Trophoblast cell (in vitro differentiated cells and primary cell): Measurements from ENCODE around the gene GTF3C4.

Experiments used
- DNase-seq, 2 donors: peaks; one replicate each; pipeline ENCODE4 v3.0.0-alpha.2; 2016
- H2AFZ ChIP-seq: 2 replicates; pipeline ENCODE4 v1.6.1; 2013; ENCODE audit warnings: low read length, moderate library complexity, mild to moderate bottlenecking; ENCODE audit not compliant: insufficient read depth, poor library complexity
- H2AK5ac ChIP-seq: 2 replicates; pipeline ENCODE4 v1.6.1; 2013; ENCODE audit warnings: mild to moderate bottlenecking, low read length
- H2BK120ac ChIP-seq: 2 replicates; pipeline ENCODE4 v1.6.1; 2013; ENCODE audit warnings: low read length, mild to moderate bottlenecking, moderate library complexity; ENCODE audit not compliant: insufficient read depth, poor library complexity
- H2BK12ac ChIP-seq: 2 replicates; pipeline ENCODE4 v1.6.1; 2013; ENCODE audit warnings: mild to moderate bottlenecking, low read length, moderate library complexity
- H2BK5ac ChIP-seq: 2 replicates; pipeline ENCODE4 v1.6.1; 2013; ENCODE audit warnings: low read length, low read depth, moderate library complexity, mild to moderate bottlenecking; ENCODE audit not compliant: poor library complexity
- H3K14ac ChIP-seq: 2 replicates; pipeline ENCODE4 v1.6.1; 2013; ENCODE audit warnings: mild to moderate bottlenecking, low read length
- H3K18ac ChIP-seq: 2 replicates; pipeline ENCODE4 v1.6.1; 2013; ENCODE audit warnings: mild to moderate bottlenecking, low read length
- H3K23ac ChIP-seq: 2 replicates; pipeline ENCODE4 v1.6.1; 2013; ENCODE audit warnings: low read length
- H3K27ac ChIP-seq: 2 replicates; pipeline ENCODE4 v1.5.1; 2013; ENCODE audit warnings: low read depth, mild to moderate bottlenecking, inconsistent platforms, low read length, moderate library complexity
- H3K27me3 ChIP-seq: 2 replicates; pipeline ENCODE4 v1.6.1; 2013; ENCODE audit warnings: inconsistent platforms, mild to moderate bottlenecking, low read length, moderate library complexity; ENCODE audit not compliant: insufficient read depth
- H3K36me3 ChIP-seq, 2 experiments: 1 replicate in 1 of 2; 2 replicates in 1 of 2; pipeline ENCODE4 v1.6.1; 2013; ENCODE audit warnings: low read length in 2 of 2, mild to moderate bottlenecking in 2 of 2, moderate library complexity in 1 of 2; ENCODE audit not compliant: insufficient read depth in 2 of 2, control insufficient read depth in 1 of 2
- H3K4ac ChIP-seq: 2 replicates; pipeline ENCODE4 v1.6.1; 2013; ENCODE audit warnings: low read depth, mild to moderate bottlenecking, low read length, moderate library complexity
- H3K4me1 ChIP-seq, 2 experiments: 1 replicate in 1 of 2; 2 replicates in 1 of 2; pipeline ENCODE4 v1.6.1; 2013; ENCODE audit warnings: low read length in 2 of 2, mild to moderate bottlenecking in 2 of 2, moderate library complexity in 1 of 2; ENCODE audit not compliant: insufficient read depth in 2 of 2, control insufficient read depth in 1 of 2
- H3K4me2 ChIP-seq: 2 replicates; pipeline ENCODE4 v1.6.1; 2013; ENCODE audit warnings: inconsistent platforms, mild to moderate bottlenecking, low read length, moderate library complexity
- H3K4me3 ChIP-seq: 2 replicates; pipeline ENCODE4 v1.5.1; 2013; ENCODE audit warnings: mild to moderate bottlenecking, low read depth, low read length, inconsistent platforms
- H3K79me1 ChIP-seq: one replicate; pipeline ENCODE4 v1.6.1; 2013; ENCODE audit warnings: low read length
- H3K79me2 ChIP-seq: 2 replicates; pipeline ENCODE4 v1.6.1; 2013; ENCODE audit warnings: low read length, mild to moderate bottlenecking; ENCODE audit not compliant: control insufficient read depth, insufficient read depth, poor library complexity
- H3K9ac ChIP-seq: 2 replicates; pipeline ENCODE4 v1.6.1; 2013; ENCODE audit warnings: mild to moderate bottlenecking, low read length
- H3K9me3 ChIP-seq: 2 replicates; pipeline ENCODE4 v1.6.1; 2013; ENCODE audit warnings: low read depth, mild to moderate bottlenecking, control low read depth, inconsistent platforms, low read length; ENCODE audit not compliant: insufficient read depth
- H4K12ac ChIP-seq: 2 replicates; pipeline ENCODE4 v1.6.1; 2013; ENCODE audit warnings: low read depth, mild to moderate bottlenecking, low read length, moderate library complexity
- H4K8ac ChIP-seq: 2 replicates; pipeline ENCODE4 v1.6.1; 2013; ENCODE audit warnings: low read depth, mild to moderate bottlenecking, low read length, moderate library complexity
- H4K91ac ChIP-seq: one replicate; pipeline ENCODE4 v1.6.1; 2013; ENCODE audit warnings: low read depth, mild to moderate bottlenecking, low read length, moderate library complexity
- WGBS: extraction: QIAGEN DNeasy Blood & Tissue Kit; methylation state at CpG from one replicate; pipeline ENCODE4 v1.1.7; 2013; ENCODE audit warnings: missing lambda C conversion rate; ENCODE audit not compliant: insufficient read length, insufficient coverage; ENCODE audit errors: extremely low coverage; 5-methylcytosine and 5-hydroxymethylcytosine counted together

GTF3C4 gene

GRCh38 chr9:132663117-132663516 lies 7.1 kb upstream of the GTF3C4 start:
- WGBS: no CpG with 5 or more reads among the region's 11 CpGs
- Histone ChIP-seq H3K18ac (no peak overlapping the region), H2AK5ac (no peak overlapping the region), H3K79me2 (no peaks in the 10 kb centered on the region), H4K8ac (no peak overlapping the region), H3K23ac (no peak overlapping the region), H3K14ac (no peak overlapping the region), H3K4me3 (no peak overlapping the region), H2BK12ac (no peak overlapping the region), H3K79me1 (no peaks in the 10 kb centered on the region), H4K91ac (no peak overlapping the region), H4K12ac (no peak overlapping the region), H2BK5ac (no peak overlapping the region), H2AFZ (no peak overlapping the region), H3K4ac (no peak overlapping the region), H3K9me3 (no peaks in the 10 kb centered on the region), H2BK120ac (no peak overlapping the region), H3K4me1 (no peaks in the 10 kb centered on the region), H3K4me2 (no peak overlapping the region), H3K27me3 (no peaks in the 10 kb centered on the region), H3K9ac (no peak overlapping the region), H3K27ac (no peak overlapping the region), H3K36me3 (peaks cover 13 to 18% of the 10 kb centered on the region in 2 experiments)
- no peak for DNase-seq

GRCh38 chr9:132663851-132664250 lies 6.4 kb upstream of the GTF3C4 start:
- no peaks in the 10 kb centered on the region for H3K79me2 ChIP-seq
- no CpG with 5 or more reads among the region's 2 CpGs for WGBS

GRCh38 chr9:132669319-132669697 lies 956 bp upstream of the GTF3C4 start:
- H3K14ac ChIP-seq: peak overlapping the region; percentile 94
- no peaks in the 10 kb centered on the region for H3K9me3 ChIP-seq
- H3K27ac ChIP-seq: peak overlapping the region; percentile 96
- H3K4me3 ChIP-seq: peak overlapping the region; percentile 94
- DNase-seq: peak in 1 of 2 donors; percentile 56
- H3K27me3 ChIP-seq: no peaks in the 10 kb centered on the region
- H3K23ac ChIP-seq: no peak overlapping the region
- H4K8ac ChIP-seq: peak overlapping the region; percentile 97
- no CpG with 5 or more reads among the region's 13 CpGs for WGBS
- H4K12ac ChIP-seq: peak overlapping the region; percentile 96
- peak overlapping the region; percentile 88 for H3K4me2 ChIP-seq
- H2AFZ ChIP-seq: peak overlapping the region; percentile 94
- peaks cover 16% of the 10 kb centered on the region for H3K79me2 ChIP-seq
- H3K4me1 ChIP-seq: peaks cover 2% of the 10 kb centered on the region in 2 experiments
- no peaks in the 10 kb centered on the region for H3K36me3 ChIP-seq
- H3K4ac ChIP-seq: peak overlapping the region; percentile 30
- no peak overlapping the region for H2BK120ac ChIP-seq
- peak overlapping the region; percentile 93 for H3K18ac ChIP-seq
- H3K9ac ChIP-seq: peak overlapping the region; percentile 89
- H2AK5ac ChIP-seq: no peak overlapping the region
- H3K79me1 ChIP-seq: peaks cover 13% of the 10 kb centered on the region
- no peak overlapping the region for H2BK12ac ChIP-seq
- peak overlapping the region; percentile 95 for H4K91ac ChIP-seq
- H2BK5ac ChIP-seq: peak overlapping the region; percentile 83

More at GRCh38 chr9:132663851-132664250, 6.4 kb upstream of the GTF3C4 start:
- no peak overlapping the region for H3K14ac ChIP-seq
- H3K4me1 ChIP-seq: no peaks in the 10 kb centered on the region
- H3K9me3 ChIP-seq: no peaks in the 10 kb centered on the region
- no peak overlapping the region for H3K18ac ChIP-seq
- H4K12ac ChIP-seq: no peak overlapping the region
- H3K79me1 ChIP-seq: no peaks in the 10 kb centered on the region
- no peak overlapping the region for H3K4ac ChIP-seq
- peaks cover 13 to 16% of the 10 kb centered on the region in 2 experiments for H3K36me3 ChIP-seq
- no peak overlapping the region for H4K8ac ChIP-seq
- H4K91ac ChIP-seq: no peak overlapping the region
- no peak for DNase-seq
- no peak overlapping the region for H2AFZ ChIP-seq
- H2BK120ac ChIP-seq: no peak overlapping the region
- H2BK12ac ChIP-seq: no peak overlapping the region
- no peak overlapping the region for H3K4me3 ChIP-seq
- H3K9ac ChIP-seq: no peak overlapping the region
- no peak overlapping the region for H2BK5ac ChIP-seq
- H2AK5ac ChIP-seq: no peak overlapping the region
- H3K27me3 ChIP-seq: no peaks in the 10 kb centered on the region
- no peak overlapping the region for H3K27ac ChIP-seq
- H3K23ac ChIP-seq: peak overlapping the region; percentile 88
- no peak overlapping the region for H3K4me2 ChIP-seq

- Histone ChIP-seq H3K4ac (peak within 1 kb of the TSS; percentile 87), H4K91ac (peak within 1 kb of the TSS; percentile 95), H3K79me1 (peaks cover 13% of the 10 kb centered on the region), H3K79me2 (peaks cover 16% of the 10 kb centered on the region), H2AFZ (peak within 1 kb of the TSS; percentile 94), H3K36me3 (no peaks in the 10 kb centered on the region), H2BK12ac (no peak within 1 kb of the TSS), H3K27ac (peak within 1 kb of the TSS; percentile 96), H3K4me2 (peak within 1 kb of the TSS; percentile 88), H3K9ac (peak within 1 kb of the TSS; percentile 97), H2BK120ac (peak within 1 kb of the TSS; percentile 90), H2BK5ac (peak within 1 kb of the TSS; percentile 83), H3K9me3 (no peaks in the 10 kb centered on the region), H2AK5ac (peak within 1 kb of the TSS; percentile 84), H3K23ac (no peak within 1 kb of the TSS), H3K4me3 (peak within 1 kb of the TSS; percentile 94), H4K8ac (peak within 1 kb of the TSS; percentile 97), H4K12ac (peak within 1 kb of the TSS; percentile 96), H3K18ac (peak within 1 kb of the TSS; percentile 96), H3K27me3 (no peaks in the 10 kb centered on the region), H3K4me1 (peaks cover 2% of the 10 kb centered on the region in 2 experiments), H3K14ac (peak within 1 kb of the TSS; percentile 94)
- no CpG with 5 or more reads among the region's 77 CpGs for WGBS
- DNase-seq: peak; percentile 72 to 81
Observed at GRCh38 chr9:132669698-132670456, 387 bp upstream of the GTF3C4 start, which contains the start of gene DDX31. Gene DDX31 (minus strand): TSS chr9:132669983. CDS start chr9:132669934, 49 bp downstream.
